HG03442 (cell line): ENCODE results near the gene CYB561D2.

Experiments
- ATAC-seq: cut with Tn5 transposase; IDR thresholded peaks from one replicate; pipeline ENCODE4 v1.9.1; 2021; ENCODE audit warnings: mild to moderate bottlenecking, moderate library complexity; ENCODE audit not compliant: unreplicated experiment

CYB561D2 gene

GRCh38 chr3:50340448-50341329, 10.0 kb upstream of the CYB561D2 start, which contains the start of gene RASSF1:
RASSF1 (minus strand) TSS chr3:50340836; CDS start chr3:50340805, 31 bp downstream.
- ATAC-seq = no peak

- no peak for ATAC-seq
Measured at GRCh38 chr3:50341537-50341936, 9.1 kb upstream of the CYB561D2 start.

DNA sequence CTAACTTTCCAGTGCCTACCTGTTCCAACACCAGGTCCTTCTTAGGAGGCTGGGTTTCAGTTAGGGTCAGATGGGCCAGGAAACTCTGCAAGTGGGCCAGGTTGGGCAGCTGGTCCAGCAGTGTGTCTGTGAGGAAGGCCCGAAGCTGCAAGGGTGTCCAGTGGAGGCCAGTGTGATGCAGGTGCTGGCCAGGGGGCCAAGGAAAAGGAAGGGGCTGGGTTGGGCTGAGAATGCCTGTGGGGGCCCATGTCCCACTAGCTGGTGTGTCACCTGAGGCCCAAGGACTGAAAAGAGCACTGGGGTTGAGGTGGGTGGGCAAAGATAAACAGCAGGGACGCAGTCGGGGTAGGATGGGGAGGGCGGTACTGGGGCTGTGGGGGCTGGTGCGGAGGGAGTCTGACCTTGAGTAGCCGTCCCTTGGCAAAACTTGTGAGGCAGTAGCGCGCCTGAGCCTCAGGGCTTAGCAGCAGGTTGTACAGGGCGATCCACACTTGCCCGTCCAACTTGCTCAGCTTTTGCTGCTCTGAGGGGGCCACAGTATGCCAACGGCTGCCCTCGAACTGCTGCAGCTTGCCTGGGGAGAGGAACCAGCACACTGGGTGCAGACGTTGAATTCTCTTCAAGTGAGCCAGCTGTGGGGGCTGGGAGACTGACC, 8.5 kb upstream of the CYB561D2 start:
- ATAC-seq = no peak

DNA sequence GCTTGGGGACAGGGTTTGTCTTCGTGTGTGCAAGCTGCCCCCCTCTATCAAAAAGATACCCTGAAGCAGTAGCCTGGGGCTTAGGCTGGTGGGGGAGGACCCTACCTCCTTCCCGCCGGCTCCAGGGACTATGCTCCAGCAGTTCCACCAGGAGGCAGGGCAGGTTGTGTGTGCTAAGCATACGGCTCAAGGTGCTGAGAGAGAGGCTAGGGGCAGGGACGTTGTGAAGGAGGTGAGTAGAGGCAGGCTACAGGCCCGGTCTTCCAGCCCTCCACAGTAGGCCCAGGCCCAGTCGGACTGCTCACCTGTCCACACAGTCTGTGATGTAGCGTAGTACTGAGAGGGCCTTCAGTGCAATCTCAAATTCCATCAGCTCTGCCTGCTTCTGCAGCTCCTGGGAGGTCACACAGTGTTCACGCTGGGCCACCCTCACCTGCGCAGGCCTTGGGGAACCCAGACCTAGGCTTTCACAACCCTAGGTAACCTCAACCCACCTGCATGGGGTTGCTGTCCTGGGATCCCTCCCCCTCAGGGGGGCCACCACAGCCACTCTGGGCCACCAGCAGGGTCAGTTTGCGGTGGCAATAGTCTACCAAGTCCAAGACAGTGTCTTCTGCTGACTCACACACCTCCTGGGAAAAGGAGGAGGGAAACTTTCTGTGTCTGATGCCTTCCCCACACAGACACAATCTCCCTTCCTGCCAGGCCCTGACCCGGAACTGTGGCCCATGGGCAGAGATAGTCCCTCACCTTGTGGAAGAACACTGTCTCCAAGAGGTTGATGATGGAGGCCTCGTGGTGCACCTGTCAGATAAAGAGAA, 7.6 kb upstream of the CYB561D2 start:
- no peak for ATAC-seq

GRCh38 chr3:50345008-50345407, 5.7 kb upstream of the CYB561D2 start:
- no peak for ATAC-seq

- ATAC-seq = no peak
Measured at GRCh38 chr3:50345586-50346234, 5.0 kb upstream of the CYB561D2 start, which contains the start of gene ZMYND10. ZMYND10 (minus strand) TSS chr3:50345732; CDS start chr3:50345579, 153 bp downstream.

GRCh38 chr3:50347187-50347813, 3.4 kb upstream of the CYB561D2 start:
- no peak for ATAC-seq

GRCh38 chr3:50350213-50350526, 492 bp upstream of the CYB561D2 start:
- ATAC-seq = no peak

DNA sequence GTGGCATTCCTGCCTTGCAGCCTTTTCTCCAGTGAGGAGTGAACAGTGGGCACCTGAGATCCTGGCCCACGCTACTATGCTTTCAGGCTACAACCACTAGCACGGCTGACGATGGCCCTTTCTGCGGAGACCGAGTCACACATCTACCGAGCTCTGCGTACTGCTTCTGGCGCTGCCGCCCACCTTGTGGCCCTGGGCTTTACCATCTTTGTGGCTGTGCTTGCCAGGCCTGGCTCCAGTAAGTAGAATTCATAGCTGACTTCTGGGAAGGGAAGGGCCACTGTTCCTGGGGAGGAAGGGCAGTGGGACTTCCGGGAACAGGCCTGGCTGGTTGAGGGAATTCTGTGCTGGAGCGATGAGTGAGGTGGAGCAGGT, 648 bp downstream of the CYB561D2 start:
- no peak for ATAC-seq

DNA sequence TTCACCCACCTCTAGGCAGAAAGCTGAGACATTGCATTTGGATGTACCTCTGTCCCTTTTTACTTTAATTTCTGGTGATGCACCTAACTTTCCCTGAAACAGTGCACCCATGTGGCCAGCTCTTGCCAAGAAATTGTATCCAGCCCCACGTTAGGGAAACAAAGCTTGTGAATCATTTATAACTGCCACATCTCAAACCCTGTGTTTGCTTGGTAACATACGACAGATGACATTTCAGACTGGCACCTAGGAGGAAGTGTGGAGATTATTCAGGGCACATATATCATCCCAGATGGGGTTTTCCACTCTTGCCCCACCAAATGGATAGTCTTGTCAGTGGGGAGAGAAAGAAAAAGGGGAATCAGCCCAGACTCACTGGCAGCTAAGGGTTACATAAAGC, 2.1 kb downstream of the CYB561D2 start:
- no peak for ATAC-seq

DNA sequence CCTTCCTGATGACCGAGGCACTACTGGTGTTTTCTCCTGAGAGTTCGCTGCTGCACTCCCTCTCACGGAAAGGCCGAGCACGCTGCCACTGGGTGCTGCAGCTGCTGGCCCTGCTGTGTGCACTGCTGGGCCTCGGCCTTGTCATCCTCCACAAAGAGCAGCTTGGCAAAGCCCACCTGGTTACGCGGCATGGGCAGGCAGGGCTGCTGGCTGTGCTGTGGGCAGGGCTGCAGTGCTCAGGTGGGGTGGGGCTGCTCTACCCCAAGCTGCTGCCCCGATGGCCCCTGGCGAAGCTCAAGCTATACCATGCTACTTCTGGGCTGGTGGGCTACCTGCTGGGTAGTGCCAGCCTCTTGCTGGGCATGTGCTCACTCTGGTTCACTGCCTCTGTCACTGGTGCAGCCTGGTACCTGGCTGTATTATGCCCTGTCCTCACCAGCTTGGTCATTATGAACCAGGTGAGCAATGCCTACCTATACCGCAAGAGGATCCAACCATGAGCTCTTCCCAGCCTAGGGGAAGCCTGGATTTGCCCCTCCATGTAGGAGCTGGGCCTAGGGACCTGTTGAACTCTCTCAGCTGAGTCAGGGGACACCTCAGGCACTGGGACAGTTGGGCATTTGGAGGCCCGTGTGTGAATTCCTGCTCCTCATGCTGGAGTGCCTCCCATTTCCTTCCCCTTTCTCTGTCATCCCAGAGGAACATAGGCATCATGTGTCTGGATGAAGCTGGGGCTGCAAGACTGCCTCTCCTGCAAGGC, 2.8 kb downstream of the CYB561D2 start:
- no peak for ATAC-seq

DNA sequence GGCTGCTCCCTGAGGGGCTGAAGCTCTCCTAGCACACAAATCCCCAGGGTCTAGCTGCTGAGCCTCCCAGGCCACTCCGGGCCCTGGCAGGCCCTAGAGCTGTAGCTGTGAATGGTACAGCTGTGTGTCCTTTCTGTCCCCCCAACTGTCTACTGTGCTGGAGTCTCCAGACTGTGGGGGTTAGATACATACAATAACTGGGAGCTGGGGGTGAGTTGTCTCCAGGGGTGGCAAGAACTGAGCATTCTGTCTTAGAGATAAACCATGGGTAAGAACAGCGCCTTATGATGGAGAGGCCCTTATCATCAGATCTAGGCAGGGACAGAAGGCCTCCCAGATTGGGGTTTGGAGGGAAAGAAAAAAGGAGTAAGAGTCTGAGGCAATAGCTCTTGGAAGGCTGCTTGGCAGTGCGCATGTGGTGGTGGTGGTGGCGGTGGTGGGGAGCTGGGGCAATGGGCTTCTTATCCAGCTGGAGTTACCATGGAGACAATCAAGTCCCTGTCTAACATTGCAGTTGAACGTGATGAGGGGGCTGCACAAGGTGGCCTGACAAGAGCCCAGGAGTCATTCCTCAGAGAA, 3.6 kb downstream of the CYB561D2 start:
- ATAC-seq = no peak

- no peak for ATAC-seq
Measured at GRCh38 chr3:50354850-50355249, 4.2 kb downstream of the CYB561D2 start.

- ATAC-seq = no peak
Measured at GRCh38 chr3:50355829-50356552, 5.3 kb downstream of the CYB561D2 start.

DNA sequence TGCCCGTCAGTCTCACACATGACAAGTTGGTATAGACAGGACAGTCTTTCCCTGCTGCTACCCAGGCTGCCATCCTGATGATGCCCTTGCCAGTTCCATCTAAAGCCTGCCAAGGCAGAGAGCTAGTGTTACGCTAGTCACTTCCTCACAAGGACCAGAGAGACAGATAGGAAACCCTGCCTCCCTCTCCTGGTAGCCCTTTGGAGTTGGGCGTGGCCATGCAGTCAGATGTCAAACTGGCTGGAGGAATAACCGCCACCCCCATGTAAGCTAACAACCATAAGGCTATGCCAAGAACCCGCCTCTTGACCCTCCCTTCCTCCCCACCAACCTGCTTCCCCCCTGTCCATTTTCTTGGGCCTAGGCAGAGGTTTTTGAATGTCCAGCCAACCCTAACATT, 5.9 kb downstream of the CYB561D2 start:
- ATAC-seq = no peak

- ATAC-seq = no peak
Measured at GRCh38 chr3:50357481-50357880, 6.8 kb downstream of the CYB561D2 start.

DNA sequence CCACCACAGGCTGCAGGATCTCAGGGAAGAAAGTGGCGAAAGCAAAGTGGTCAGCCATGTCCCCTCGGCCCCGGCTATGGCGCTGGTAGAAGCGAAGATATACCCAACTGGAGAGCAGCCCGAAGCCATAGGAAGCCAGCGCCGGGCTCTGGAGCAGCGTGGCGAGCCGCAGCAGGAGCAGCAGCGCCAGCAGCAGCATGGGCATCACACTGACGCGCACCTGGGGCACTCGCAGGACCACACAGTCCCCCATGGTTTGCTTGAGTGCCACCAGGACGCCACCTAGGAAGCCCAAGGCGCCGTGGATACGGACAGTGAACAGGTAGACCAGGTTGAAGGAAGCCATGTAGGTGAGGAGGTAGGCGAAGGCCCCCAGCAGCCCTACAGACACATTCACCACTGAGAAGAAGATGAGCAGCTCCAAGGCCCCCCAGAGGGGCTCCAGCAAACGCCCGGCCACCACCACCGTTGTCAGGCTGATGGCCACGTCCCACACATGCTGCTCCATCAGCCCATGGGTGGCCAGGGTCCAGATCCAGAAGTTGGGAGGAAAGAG, 7.8 kb downstream of the CYB561D2 start:
- ATAC-seq = no peak
